Natural killer cell (primary cell): ENCODE data around the gene BEAN1. TPM values are rescaled to one million over a fixed set of nuclear protein-coding genes. Genes with fewer than 3 reads are reported as not detected.

Experiments
- ATAC-seq, 3 donors: fragments of 150-1000 bp in 2 of 3; fragments of 200-7000 bp in 1 of 3; cut with Tn5 transposase; 1 replicate in 1 of 3; 2 replicates in 2 of 3; pipeline ENCODE4 v1.10.0; 2021; ENCODE audit warnings: mild to moderate bottlenecking in 2 of 3, moderate library complexity in 2 of 3
- DNase-seq, 2 donors: peaks; one replicate each; pipeline versions ENCODE4 v3.0.0 to v3.0.0-alpha.2; 2013 to 2021; ENCODE audit warnings: mixed read lengths in 1 of 2
- H3K27ac ChIP-seq: one replicate; pipeline ENCODE4 v1.5.1; 2013; ENCODE audit warnings: mild to moderate bottlenecking, low read length
- H3K27me3 ChIP-seq: one replicate; pipeline ENCODE4 v1.6.1; 2013; ENCODE audit warnings: low read length; ENCODE audit not compliant: control insufficient read depth, insufficient read depth
- H3K36me3 ChIP-seq: one replicate; pipeline ENCODE4 v1.6.1; 2013; ENCODE audit warnings: low read length; ENCODE audit not compliant: control insufficient read depth, insufficient read depth
- H3K4me1 ChIP-seq: one replicate; pipeline ENCODE4 v1.6.1; 2013; ENCODE audit warnings: low read length; ENCODE audit not compliant: control insufficient read depth, insufficient read depth
- H3K4me3 ChIP-seq: one replicate; pipeline ENCODE4 v1.5.1; 2013; ENCODE audit warnings: low read length
- H3K9me3 ChIP-seq: one replicate; pipeline ENCODE4 v1.6.1; 2013; ENCODE audit warnings: low read length; ENCODE audit not compliant: control insufficient read depth, insufficient read depth
- H3K27ac Mint-ChIP-seq, 2 donors: one replicate each; pipeline ENCODE4 v1.8.0; 2022; ENCODE audit warnings: mild to moderate bottlenecking in 2 of 2, mixed read lengths in 2 of 2, moderate library complexity in 1 of 2
- H3K27me3 Mint-ChIP-seq, 2 donors: one replicate each; pipeline ENCODE4 v1.8.0; 2022; ENCODE audit warnings: low read depth in 2 of 2, mixed read lengths in 2 of 2
- H3K36me3 Mint-ChIP-seq: one replicate; pipeline ENCODE4 v1.8.0; 2022; ENCODE audit warnings: mixed read lengths
- H3K4me1 Mint-ChIP-seq, 2 donors: one replicate each; pipeline ENCODE4 v1.8.0; 2022; ENCODE audit warnings: mixed read lengths in 2 of 2
- H3K4me3 Mint-ChIP-seq: one replicate; pipeline ENCODE4 v1.8.0; 2022; ENCODE audit warnings: mild to moderate bottlenecking, moderate library complexity, mixed read lengths
- H3K9me3 Mint-ChIP-seq, 2 donors: one replicate each; pipeline ENCODE4 v1.8.0; 2022; ENCODE audit warnings: mixed read lengths in 2 of 2
- WGBS: methylation state at CpG from one replicate; pipeline ENCODE4 v1.1.7; 2013; ENCODE audit warnings: missing lambda C conversion rate; ENCODE audit not compliant: insufficient coverage; 5-methylcytosine and 5-hydroxymethylcytosine counted together
- intact Hi-C: fragments of 100-400 bp; cut with micrococcal nuclease; formaldehyde crosslinking; loops from one replicate; pipeline ENCODE4 v1.14.2; 2022
- total RNA-seq, 4 donors: library from RNA; stranded (reverse); fragments of 120-200 nt in 1 of 4; gene quantifications; one replicate each; pipeline versions ENCODE4 v1.2.3 to v1.2.4, GENCODE V29; 2013 to 2022
- TF ChIP-seq, protein P1 (sequence below): fragments of 200-600 bp; IDR thresholded peaks from one replicate; pipeline ENCODE4 v1.8.0; 2022; ENCODE audit warnings: antibody characterized with exemption

The BEAN1 gene
- total RNA-seq, 3 donors from 2014 or later (not counting 1 experiment from before 2014, with no cell fraction given), result not detected

DNA sequence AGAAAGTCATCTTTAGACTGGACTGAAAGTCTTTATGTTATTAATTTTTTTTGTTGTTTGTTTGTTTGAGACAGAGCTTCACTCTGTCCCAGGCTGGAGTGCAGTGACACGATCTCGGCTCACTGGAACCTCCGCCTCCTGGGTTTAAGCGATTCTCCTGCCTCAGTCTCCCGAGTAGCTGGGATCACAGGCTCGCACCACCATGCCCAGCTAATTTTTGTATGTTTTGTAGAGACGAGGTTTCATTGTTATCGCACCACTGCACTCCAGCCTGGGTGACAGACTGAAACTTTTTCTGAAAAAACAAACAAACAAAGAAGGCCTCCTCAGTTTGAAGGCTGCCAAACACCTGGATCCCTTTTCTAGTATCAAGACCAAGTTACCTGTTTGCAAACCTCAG is 4.7 kb downstream of the BEAN1 start:
- no peak overlapping the region for H3K27ac ChIP-seq
- H3K36me3 ChIP-seq, result no peaks in the 10 kb centered on the region
- intact Hi-C loops, result no loop called here
- ATAC-seq (no peak), DNase-seq (no peak)
- Mint-ChIP-seq H3K27me3 (peaks cover 41 to 44% of the 10 kb centered on the region in 2 donors), H3K4me1 (peaks cover 0 to under 1% of the 10 kb centered on the region in 2 donors), H3K27ac (no peak overlapping the region), H3K36me3 (no peaks in the 10 kb centered on the region), H3K9me3 (no peaks in the 10 kb centered on the region), H3K4me3 (no peak overlapping the region)
- peaks cover 8% of the 10 kb centered on the region for H3K4me1 ChIP-seq
- no peak overlapping the region for H3K4me3 ChIP-seq
- peaks cover 17% of the 10 kb centered on the region for H3K27me3 ChIP-seq
- H3K9me3 ChIP-seq, result no peaks in the 10 kb centered on the region
- TF ChIP-seq, protein P1, sequence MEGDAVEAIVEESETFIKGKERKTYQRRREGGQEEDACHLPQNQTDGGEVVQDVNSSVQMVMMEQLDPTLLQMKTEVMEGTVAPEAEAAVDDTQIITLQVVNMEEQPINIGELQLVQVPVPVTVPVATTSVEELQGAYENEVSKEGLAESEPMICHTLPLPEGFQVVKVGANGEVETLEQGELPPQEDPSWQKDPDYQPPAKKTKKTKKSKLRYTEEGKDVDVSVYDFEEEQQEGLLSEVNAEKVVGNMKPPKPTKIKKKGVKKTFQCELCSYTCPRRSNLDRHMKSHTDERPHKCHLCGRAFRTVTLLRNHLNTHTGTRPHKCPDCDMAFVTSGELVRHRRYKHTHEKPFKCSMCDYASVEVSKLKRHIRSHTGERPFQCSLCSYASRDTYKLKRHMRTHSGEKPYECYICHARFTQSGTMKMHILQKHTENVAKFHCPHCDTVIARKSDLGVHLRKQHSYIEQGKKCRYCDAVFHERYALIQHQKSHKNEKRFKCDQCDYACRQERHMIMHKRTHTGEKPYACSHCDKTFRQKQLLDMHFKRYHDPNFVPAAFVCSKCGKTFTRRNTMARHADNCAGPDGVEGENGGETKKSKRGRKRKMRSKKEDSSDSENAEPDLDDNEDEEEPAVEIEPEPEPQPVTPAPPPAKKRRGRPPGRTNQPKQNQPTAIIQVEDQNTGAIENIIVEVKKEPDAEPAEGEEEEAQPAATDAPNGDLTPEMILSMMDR, result no peak
- 94% methylated on average over 7 of the region's 8 CpGs for WGBS

DNA sequence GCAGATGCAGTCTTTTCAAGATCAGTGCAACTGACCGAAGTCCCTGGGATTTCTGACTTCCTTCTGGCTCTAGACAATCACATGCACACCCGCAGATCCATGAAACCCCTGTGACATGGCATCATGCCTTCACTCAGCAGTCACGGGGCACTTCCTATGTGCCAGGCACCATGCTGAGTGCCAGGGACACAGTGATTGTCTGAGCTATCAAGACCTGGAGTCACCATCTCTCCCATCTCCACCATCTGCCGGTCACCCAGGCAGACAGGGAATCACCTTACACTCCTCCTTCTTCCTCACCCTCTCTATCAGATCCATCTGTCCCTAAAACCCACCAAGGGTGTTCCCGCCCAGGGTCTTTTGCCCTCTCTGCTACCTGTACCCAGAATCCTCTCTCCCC is 5.3 kb downstream of the BEAN1 start:
- H3K27ac ChIP-seq, result no peak overlapping the region
- no peaks in the 10 kb centered on the region for H3K9me3 Mint-ChIP-seq
- no peaks in the 10 kb centered on the region for H3K9me3 ChIP-seq
- no peaks in the 10 kb centered on the region for H3K36me3 Mint-ChIP-seq
- H3K27me3 Mint-ChIP-seq, result peaks cover 41 to 43% of the 10 kb centered on the region in 2 donors
- no peak overlapping the region for H3K4me3 ChIP-seq
- H3K36me3 ChIP-seq, result no peaks in the 10 kb centered on the region
- ATAC-seq, result no peak
- peaks cover 7% of the 10 kb centered on the region for H3K4me1 ChIP-seq
- TF ChIP-seq, protein P1, result no peak
- no peak overlapping the region for H3K27ac Mint-ChIP-seq
- H3K27me3 ChIP-seq, result peaks cover 16% of the 10 kb centered on the region
- no peak overlapping the region for H3K4me3 Mint-ChIP-seq
- intact Hi-C loops, result no loop called here
- 80% methylated on average over 5 of the region's 5 CpGs for WGBS
- DNase-seq, result no peak
- H3K4me1 Mint-ChIP-seq, result no peaks in the 10 kb centered on the region

DNA sequence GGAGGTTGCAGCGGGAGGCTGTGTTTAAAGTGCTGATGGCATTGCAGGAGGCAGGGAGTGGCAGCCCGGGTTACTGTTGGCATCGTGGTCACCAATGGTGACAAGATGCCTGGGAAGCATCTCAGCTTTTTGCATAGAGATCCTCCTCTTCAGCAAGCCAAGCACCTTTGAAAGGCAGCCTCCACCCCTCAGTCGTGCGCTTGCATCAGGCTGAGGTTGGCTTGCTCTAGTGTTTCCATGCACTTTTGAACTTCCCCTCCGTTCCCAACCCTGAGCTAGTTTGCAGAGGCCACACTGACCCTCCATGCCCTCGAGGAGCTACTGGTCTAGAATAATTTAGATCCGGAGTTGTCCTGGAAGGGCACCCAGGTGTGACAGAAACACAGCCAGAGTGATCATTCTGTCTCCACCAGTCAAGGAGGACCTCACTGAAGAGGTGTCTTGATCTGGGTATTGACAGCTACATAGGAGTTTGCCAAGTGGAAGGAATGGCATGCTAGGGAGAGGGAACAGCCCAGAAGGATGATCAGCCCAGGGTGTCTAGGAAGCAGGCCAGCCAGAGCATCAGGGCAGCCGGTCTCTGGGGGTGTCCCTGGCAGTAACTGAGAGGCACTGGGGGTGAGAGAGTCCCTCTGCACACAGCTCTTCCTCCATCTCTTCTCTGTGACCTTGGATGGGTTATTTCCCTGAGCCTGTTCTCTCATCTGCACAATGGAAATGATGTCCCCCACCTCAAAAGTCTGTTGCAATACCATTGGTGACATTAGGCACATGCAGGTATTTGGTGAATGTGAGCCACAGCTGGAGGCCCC is 7.7 kb downstream of the BEAN1 start:
- H3K27me3 ChIP-seq, result no peaks in the 10 kb centered on the region
- 81% methylated on average over 9 of the region's 9 CpGs for WGBS
- H3K27me3 Mint-ChIP-seq, result peaks cover 25 to 37% of the 10 kb centered on the region in 2 donors
- ATAC-seq, result no peak
- TF ChIP-seq, protein P1, result no peak
- H3K27ac Mint-ChIP-seq, result no peak overlapping the region
- intact Hi-C loops, result no loop called here
- no peak overlapping the region for H3K4me3 Mint-ChIP-seq
- DNase-seq, result no peak
- H3K4me1 ChIP-seq, result no peaks in the 10 kb centered on the region
- no peaks in the 10 kb centered on the region for H3K9me3 Mint-ChIP-seq
- no peaks in the 10 kb centered on the region for H3K36me3 ChIP-seq
- H3K4me1 Mint-ChIP-seq, result no peaks in the 10 kb centered on the region
- H3K27ac ChIP-seq, result no peak overlapping the region
- H3K4me3 ChIP-seq, result no peak overlapping the region
- no peaks in the 10 kb centered on the region for H3K36me3 Mint-ChIP-seq
- no peaks in the 10 kb centered on the region for H3K9me3 ChIP-seq

DNA sequence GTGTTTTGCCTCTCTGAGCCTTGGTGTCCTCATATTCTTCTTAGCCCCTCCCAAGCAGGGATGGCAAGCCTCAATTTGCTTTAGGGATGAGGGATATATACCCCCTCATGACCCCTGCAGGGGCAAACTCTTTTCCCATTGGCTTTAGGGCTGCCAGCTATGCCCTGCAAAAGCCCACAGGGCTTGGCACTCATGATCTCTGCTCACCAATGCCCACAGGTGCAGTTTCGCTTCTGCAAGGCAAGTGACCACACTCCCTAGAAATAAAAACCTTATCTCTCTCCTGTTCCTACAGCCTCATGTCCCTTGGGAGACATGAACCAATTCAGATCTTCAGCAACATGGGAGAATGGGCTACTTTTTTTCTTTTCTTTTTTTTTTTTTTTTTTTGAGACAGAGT is 8.8 kb downstream of the BEAN1 start:
- Histone ChIP-seq H3K4me1 (no peaks in the 10 kb centered on the region), H3K36me3 (no peaks in the 10 kb centered on the region), H3K27ac (no peak overlapping the region), H3K9me3 (no peaks in the 10 kb centered on the region), H3K27me3 (no peaks in the 10 kb centered on the region), H3K4me3 (no peak overlapping the region)
- Mint-ChIP-seq H3K36me3 (no peaks in the 10 kb centered on the region), H3K27ac (no peak overlapping the region), H3K9me3 (no peaks in the 10 kb centered on the region), H3K4me3 (no peak overlapping the region), H3K4me1 (no peaks in the 10 kb centered on the region), H3K27me3 (peaks cover 23 to 34% of the 10 kb centered on the region in 2 donors)
- DNase-seq, result no peak
- intact Hi-C loops, result no loop called here
- TF ChIP-seq, protein P1, result no peak
- ATAC-seq, result no peak
- 90% methylated on average over 1 of the region's 1 CpG for WGBS
